ENCODE data around the gene UNC79.
"Not testable (repeated sequence)": the region's sequence is repeated elsewhere in the genome, so short reads cannot be mapped to it uniquely, and the experiment has no call there.

Gene UNC79

DNA sequence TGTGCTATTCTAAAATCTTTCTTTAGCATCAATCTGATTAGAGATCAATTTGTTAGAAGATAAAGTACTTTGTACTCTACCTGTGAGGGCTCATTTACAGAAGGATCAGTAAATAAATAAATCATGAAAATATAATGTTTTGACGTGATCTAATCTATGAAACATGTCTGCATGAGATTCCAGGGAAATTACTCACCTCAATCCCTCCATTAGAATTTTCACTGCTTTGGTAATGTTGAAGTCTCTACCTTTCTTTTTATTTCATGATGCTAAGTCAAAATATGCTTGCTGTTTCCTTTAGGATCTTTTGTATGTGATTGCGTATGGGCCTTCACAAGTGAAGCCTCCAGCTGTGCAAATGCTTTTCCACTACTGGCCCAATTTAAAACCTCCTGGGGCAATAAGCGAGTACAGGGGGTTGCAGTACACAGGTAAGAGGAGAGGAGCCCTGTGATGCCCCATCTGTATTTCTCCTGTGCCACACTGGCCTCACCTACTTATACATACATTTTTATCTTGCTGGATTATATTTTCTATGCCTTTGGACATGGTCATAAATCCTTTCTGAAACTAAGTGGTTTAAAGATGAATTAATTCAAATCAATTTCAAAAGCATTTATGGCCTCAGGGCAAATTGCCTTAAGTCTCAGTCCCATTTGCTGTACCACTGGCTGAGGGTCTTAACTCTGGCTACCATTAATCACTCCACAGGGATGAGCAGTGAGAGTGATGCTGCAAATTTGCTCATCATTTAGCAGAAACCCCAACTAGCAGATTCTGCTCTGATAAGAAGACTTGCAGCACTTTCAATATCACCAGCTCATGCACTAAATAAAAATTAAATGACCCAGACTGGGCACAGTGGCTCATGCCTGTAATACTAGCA is 66.4 kb downstream of the UNC79 start:
- TF ChIP-seq, protein P1, sequence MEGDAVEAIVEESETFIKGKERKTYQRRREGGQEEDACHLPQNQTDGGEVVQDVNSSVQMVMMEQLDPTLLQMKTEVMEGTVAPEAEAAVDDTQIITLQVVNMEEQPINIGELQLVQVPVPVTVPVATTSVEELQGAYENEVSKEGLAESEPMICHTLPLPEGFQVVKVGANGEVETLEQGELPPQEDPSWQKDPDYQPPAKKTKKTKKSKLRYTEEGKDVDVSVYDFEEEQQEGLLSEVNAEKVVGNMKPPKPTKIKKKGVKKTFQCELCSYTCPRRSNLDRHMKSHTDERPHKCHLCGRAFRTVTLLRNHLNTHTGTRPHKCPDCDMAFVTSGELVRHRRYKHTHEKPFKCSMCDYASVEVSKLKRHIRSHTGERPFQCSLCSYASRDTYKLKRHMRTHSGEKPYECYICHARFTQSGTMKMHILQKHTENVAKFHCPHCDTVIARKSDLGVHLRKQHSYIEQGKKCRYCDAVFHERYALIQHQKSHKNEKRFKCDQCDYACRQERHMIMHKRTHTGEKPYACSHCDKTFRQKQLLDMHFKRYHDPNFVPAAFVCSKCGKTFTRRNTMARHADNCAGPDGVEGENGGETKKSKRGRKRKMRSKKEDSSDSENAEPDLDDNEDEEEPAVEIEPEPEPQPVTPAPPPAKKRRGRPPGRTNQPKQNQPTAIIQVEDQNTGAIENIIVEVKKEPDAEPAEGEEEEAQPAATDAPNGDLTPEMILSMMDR (IDR thresholded peaks at IDR 0.05; ENCODE audit: insufficient read depth, low read length, poor library complexity, severe bottlenecking), result no peak
- no peaks in the 10 kb centered on the region for H3K36me3 ChIP-seq (ENCODE audit: control insufficient read depth, insufficient read depth, low read length)
- no peak for DNase-seq (ENCODE audit: extremely low read depth, insufficient read length)
- H3K27me3 ChIP-seq (replicated peaks; ENCODE audit: control insufficient read depth, insufficient read depth, low read length), result no peaks in the 10 kb centered on the region
- H3K4me3 ChIP-seq (replicated peaks; ENCODE audit: low read depth, low read length), result no peak overlapping the region

DNA sequence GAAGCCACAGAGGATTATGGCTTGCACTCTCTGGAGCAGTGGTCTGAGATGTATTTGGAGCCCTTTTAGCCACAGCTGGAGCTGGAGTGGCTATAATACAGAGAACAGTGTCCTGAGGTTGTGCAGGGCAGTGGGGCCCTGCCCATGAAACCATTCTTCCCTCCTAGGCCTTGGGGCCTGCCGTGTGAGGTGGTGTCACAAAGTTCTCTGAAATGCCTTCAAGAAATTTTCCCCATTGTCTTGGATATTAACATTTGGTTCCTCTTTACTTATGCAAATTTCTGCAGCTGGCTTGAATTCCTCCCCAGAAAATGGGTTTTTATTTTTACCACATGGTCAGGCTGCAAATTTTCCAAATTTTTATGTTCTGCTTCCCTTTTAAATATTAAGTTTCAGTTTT is 79.3 kb downstream of the UNC79 start:
- no peaks in the 10 kb centered on the region for H3K27me3 ChIP-seq (replicated peaks; ENCODE audit: control insufficient read depth, insufficient read depth, low read length)
- TF ChIP-seq, protein P1 (IDR thresholded peaks at IDR 0.05; ENCODE audit: insufficient read depth, low read length, poor library complexity, severe bottlenecking), result no peak
- no peaks in the 10 kb centered on the region for H3K36me3 ChIP-seq (ENCODE audit: control insufficient read depth, insufficient read depth, low read length)
- no peak for DNase-seq (ENCODE audit: extremely low read depth, insufficient read length)
- H3K4me3 ChIP-seq (replicated peaks; ENCODE audit: low read depth, low read length), result no peak overlapping the region

DNA sequence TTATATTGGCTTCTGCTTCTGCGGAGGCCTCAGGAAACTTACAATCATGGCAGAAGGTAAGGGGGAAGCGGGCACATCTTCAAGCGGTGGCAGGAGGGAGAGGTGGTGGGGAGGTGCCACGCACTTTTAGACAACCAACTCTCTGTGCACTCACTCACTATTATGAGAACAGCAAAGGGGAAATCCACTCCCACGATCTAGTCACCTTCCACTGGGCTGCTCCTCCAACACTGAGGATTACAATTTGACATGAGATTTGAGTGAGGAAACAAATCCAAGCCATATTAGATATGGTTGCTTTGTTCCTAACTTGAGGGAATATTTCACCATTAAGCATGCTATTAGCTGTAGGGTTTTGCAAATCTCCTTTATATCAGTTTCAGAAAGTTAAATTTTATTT is 80.3 kb downstream of the UNC79 start:
- TF ChIP-seq, protein P1 (IDR thresholded peaks at IDR 0.05; ENCODE audit: insufficient read depth, low read length, poor library complexity, severe bottlenecking), result no peak
- Histone ChIP-seq H3K36me3 (ENCODE audit: control insufficient read depth, insufficient read depth, low read length) (no peaks in the 10 kb centered on the region), H3K4me3 (replicated peaks; ENCODE audit: low read depth, low read length) (no peak overlapping the region), H3K27me3 (replicated peaks; ENCODE audit: control insufficient read depth, insufficient read depth, low read length) (no peaks in the 10 kb centered on the region)
- no peak for DNase-seq (ENCODE audit: extremely low read depth, insufficient read length)

DNA sequence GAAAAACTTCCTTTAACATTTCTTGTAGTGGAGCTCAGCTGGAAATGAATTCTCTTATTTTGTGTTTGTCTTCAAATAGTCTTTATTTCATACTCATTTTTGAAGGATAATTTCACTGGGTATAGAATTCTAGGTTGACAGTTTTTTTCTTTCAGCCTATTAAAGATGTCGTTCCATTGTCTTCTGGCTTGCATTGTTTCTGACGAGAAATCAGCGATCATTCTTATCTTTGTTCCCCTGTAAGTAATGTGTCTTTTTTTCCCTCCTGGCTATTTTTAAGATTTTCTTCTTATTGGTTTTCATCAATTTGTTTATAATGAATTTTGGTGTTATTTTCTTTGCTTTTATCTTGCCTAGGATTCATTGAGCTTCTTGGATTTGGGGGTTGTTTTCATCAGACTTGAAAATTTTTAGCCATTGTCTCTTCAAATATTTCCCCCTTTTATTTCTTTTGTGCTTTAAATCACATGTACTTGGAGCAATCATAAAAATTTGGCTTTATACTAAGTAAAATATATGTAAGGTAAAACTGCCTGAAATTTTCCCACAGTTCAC is 89.4 kb downstream of the UNC79 start:
- Histone ChIP-seq H3K4me3 (replicated peaks; ENCODE audit: low read depth, low read length) (no peak overlapping the region), H3K27me3 (replicated peaks; ENCODE audit: control insufficient read depth, insufficient read depth, low read length) (no peaks in the 10 kb centered on the region), H3K36me3 (ENCODE audit: control insufficient read depth, insufficient read depth, low read length) (no peaks in the 10 kb centered on the region)
- no peak for DNase-seq (ENCODE audit: extremely low read depth, insufficient read length)
- TF ChIP-seq, protein P1 (IDR thresholded peaks at IDR 0.05; ENCODE audit: insufficient read depth, low read length, poor library complexity, severe bottlenecking), result no peak

DNA sequence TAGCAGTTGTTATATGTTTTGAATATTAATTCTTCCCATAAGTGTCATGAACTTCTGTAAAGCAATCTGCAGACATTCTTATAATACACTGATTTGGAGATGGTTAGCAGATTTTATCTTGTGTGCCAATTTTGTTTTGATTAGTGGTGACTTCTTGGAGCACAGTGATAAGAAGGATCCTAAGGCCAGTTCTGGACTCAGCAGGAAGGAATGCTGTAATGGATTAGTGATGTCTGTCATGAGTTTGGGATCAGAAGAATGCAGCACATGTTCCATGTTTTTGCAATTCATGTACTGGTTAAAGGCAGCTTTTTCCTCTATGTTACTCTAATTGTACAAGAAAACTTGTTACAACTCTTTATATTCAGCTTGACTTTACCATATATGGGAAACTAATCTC is 91.5 kb downstream of the UNC79 start:
- no peak for DNase-seq (ENCODE audit: extremely low read depth, insufficient read length)
- Histone ChIP-seq H3K4me3 (replicated peaks; ENCODE audit: low read depth, low read length) (no peak overlapping the region), H3K27me3 (replicated peaks; ENCODE audit: control insufficient read depth, insufficient read depth, low read length) (no peaks in the 10 kb centered on the region), H3K36me3 (ENCODE audit: control insufficient read depth, insufficient read depth, low read length) (no peaks in the 10 kb centered on the region)
- TF ChIP-seq, protein P1 (IDR thresholded peaks at IDR 0.05; ENCODE audit: insufficient read depth, low read length, poor library complexity, severe bottlenecking), result no peak

DNA sequence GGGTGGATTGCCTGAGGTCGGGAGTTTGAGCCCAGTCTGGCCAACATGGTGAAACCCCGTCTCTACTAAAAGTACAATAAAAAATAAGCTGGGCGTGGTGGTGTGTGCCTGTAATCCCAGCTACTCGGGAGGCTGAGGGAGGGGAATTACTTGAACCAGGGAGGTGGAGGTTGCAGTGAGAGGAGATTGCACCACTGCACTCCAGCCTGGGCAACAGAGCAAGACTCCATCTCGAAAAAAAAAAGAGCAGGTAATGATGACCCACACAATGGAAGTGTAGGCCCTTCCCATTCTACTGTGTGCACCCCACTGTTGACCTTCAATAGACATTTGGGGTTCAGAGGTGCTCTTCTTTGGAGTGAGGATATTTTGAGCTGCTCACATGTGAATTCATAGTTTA is 94.5 kb downstream of the UNC79 start:
- H3K36me3 ChIP-seq (ENCODE audit: control insufficient read depth, insufficient read depth, low read length); DNase-seq (ENCODE audit: extremely low read depth, insufficient read length); H3K4me3 ChIP-seq (replicated peaks; ENCODE audit: low read depth, low read length); H3K27me3 ChIP-seq (replicated peaks; ENCODE audit: control insufficient read depth, insufficient read depth, low read length): not testable (repeated sequence)
